GM23248 (cell line): ENCODE results near the gene CRYBA1. TPM values are rescaled to one million over a fixed set of nuclear protein-coding genes. Genes with fewer than 3 reads are reported as not detected.

ENCODE experiments used
- DNase-seq: peaks from one replicate; pipeline ENCODE4 v3.0.0-alpha.2; 2015
- H2AFZ ChIP-seq: fragments of 200-600 bp; sonication (generic); 2 replicates; pipeline ENCODE4 v1.6.1; 2016; ENCODE audit warnings: antibody characterized with exemption
- H3F3A ChIP-seq: fragments of 200-600 bp; sonication (generic); 2 replicates; pipeline ENCODE4 v1.6.1; 2016; ENCODE audit warnings: mild to moderate bottlenecking, antibody characterized with exemption, mixed run types; ENCODE audit not compliant: insufficient read depth
- H3K27ac ChIP-seq: fragments of 200-600 bp; sonication (generic); 2 replicates; pipeline ENCODE4 v1.5.1; 2016; ENCODE audit warnings: mild to moderate bottlenecking
- H3K27me3 ChIP-seq: fragments of 200-600 bp; sonication (generic); replicated peaks from 2 replicates; pipeline ENCODE4 v1.6.1; 2016; ENCODE audit warnings: mild to moderate bottlenecking; ENCODE audit not compliant: insufficient read depth
- H3K36me3 ChIP-seq: fragments of 200-600 bp; sonication (generic); 2 replicates; pipeline ENCODE4 v1.6.1; 2016; ENCODE audit warnings: low read depth, mild to moderate bottlenecking
- H3K4me1 ChIP-seq: fragments of 200-600 bp; sonication (generic); 2 replicates; pipeline ENCODE4 v1.6.1; 2016; ENCODE audit warnings: mild to moderate bottlenecking; ENCODE audit not compliant: insufficient read depth
- H3K4me2 ChIP-seq: fragments of 200-600 bp; sonication (generic); one replicate; pipeline ENCODE4 v1.6.1; 2016; ENCODE audit warnings: mild to moderate bottlenecking; ENCODE audit not compliant: unreplicated experiment
- H3K4me3 ChIP-seq: fragments of 200-600 bp; sonication (generic); 2 replicates; pipeline ENCODE4 v1.5.1; 2016; ENCODE audit warnings: mild to moderate bottlenecking
- H3K79me2 ChIP-seq: fragments of 200-600 bp; sonication (generic); 2 replicates; pipeline ENCODE4 v1.6.1; 2016; ENCODE audit warnings: mild to moderate bottlenecking; ENCODE audit not compliant: insufficient read depth
- H3K9ac ChIP-seq: fragments of 200-600 bp; sonication (generic); 2 replicates; pipeline ENCODE4 v1.6.1; 2016; ENCODE audit warnings: mild to moderate bottlenecking
- H3K9me2 ChIP-seq: fragments of 200-600 bp; sonication (generic); 2 replicates; pipeline ENCODE4 v1.6.1; 2016; ENCODE audit warnings: mixed run types, mild to moderate bottlenecking, moderate library complexity; ENCODE audit not compliant: insufficient read depth
- H3K9me3 ChIP-seq: fragments of 200-600 bp; sonication (generic); one replicate; pipeline ENCODE4 v1.6.1; 2017; ENCODE audit warnings: low read depth
- H4K20me1 ChIP-seq: fragments of 200-600 bp; sonication (generic); 2 replicates; pipeline ENCODE4 v1.6.0; 2016; ENCODE audit not compliant: insufficient read depth
- EZH2 ChIP-seq: fragments of 200-600 bp; sonication (generic); IDR thresholded peaks from 2 replicates; pipeline ENCODE4 v1.6.1; 2018; ENCODE audit warnings: antibody characterized with exemption, mild to moderate bottlenecking; ENCODE audit not compliant: insufficient read depth, poor library complexity, severe bottlenecking
- EZH2phosphoT487 ChIP-seq: fragments of 200-600 bp; sonication (generic); IDR thresholded peaks from 2 replicates; pipeline ENCODE4 v1.6.1; 2018; ENCODE audit warnings: antibody characterized with exemption, moderate library complexity, mild to moderate bottlenecking, low read depth; ENCODE audit not compliant: insufficient read depth
- WGBS, 2 experiments: methylation state at CpG; one replicate each; pipeline ENCODE4 v1.1.6; 2015 to 2017; ENCODE audit warnings: low lambda C conversion rate in 2 of 2, low coverage in 1 of 2; ENCODE audit errors: missing lambda C conversion rate in 2 of 2; 5-methylcytosine and 5-hydroxymethylcytosine counted together
- in situ Hi-C: fragments of 300-500 bp; cut with MboI; formaldehyde crosslinking; loops from 2 replicates; pipeline ENCODE4 v1.15.0; 2020
- polyA plus RNA-seq: library from polyadenylated mRNA; unstranded; fragments of >200 nt; fragmentation: Nextera tagmentation; extraction: Ambion mirVana; gene quantifications from 2 replicates; pipeline ENCODE4 v1.2.1, GENCODE V29; 2016
- total RNA-seq: library from RNA; depleted of rRNA; stranded (reverse); fragments of >200 nt; shearing (Covaris generic); gene quantifications from 2 replicates; pipeline ENCODE4 v1.2.3, GENCODE V29; 2014

CRYBA1 gene
- total and polyA plus RNA-seq, 2 experiments from 2014 or later: not detected

DNA sequence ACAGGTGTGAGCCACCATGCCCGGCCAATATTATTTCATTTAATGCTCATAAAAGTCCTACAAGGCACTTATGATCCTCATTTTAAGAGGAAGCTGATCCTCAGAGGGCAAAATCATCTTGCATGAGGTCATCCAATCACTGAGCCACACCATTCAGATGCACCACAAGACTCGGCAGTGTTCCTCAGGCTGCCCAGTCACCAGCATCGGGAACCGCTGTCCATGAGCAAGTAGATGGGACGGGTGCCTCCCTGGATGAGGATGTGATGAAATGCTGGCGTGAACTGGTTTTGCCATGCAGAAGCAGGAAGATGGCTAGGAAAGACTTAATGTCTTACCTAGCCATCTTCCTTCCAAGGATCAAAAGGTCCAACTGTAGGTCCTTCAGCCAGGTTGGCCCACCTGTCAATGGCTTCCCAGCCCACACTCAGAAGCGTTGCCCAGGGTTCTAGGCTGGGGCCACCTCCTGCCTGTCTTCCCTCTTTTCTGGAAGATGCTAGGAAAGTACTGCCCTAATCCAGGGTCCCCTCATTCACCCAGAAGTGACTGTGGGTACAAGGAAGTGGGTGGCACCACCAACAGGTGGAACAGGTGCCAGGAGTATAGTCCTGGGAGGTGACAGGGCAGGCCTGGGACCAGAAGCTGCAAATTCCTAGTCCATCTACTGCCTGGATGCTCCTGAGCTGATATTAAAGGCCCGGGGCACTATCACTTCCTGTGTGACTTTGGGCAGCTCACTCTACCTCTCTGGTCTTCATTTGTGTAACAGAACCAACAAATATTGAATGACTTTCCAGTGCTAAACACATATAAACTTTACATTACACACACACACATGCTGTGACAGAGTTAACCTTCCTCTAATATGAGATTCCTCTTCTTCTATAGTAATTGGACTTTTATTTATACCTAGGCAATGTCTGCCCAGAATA, 32.2 kb upstream of the CRYBA1 start:
- peaks cover 12% of the 10 kb centered on the region for H3K4me1 ChIP-seq
- H3K4me2 ChIP-seq: no peak overlapping the region
- H3K27me3 ChIP-seq: no peaks in the 10 kb centered on the region
- no peaks in the 10 kb centered on the region for H3K9me2 ChIP-seq
- no peak overlapping the region for H2AFZ ChIP-seq
- peak; percentile 51 for DNase-seq
- no peaks in the 10 kb centered on the region for H3K9me3 ChIP-seq
- no peaks in the 10 kb centered on the region for H3K36me3 ChIP-seq
- no peak for TF ChIP-seq EZH2phosphoT487
- TF ChIP-seq EZH2: no peak
- no peak overlapping the region for H3K4me3 ChIP-seq
- in situ Hi-C loops: no loop called here
- H3K79me2 ChIP-seq: no peaks in the 10 kb centered on the region
- no peaks in the 10 kb centered on the region for H4K20me1 ChIP-seq
- WGBS, 2 experiments: 67 to 74% methylated on average over 8 of the region's 8 CpGs
- no peak overlapping the region for H3K27ac ChIP-seq
- no peak overlapping the region for H3K9ac ChIP-seq
- H3F3A ChIP-seq: no peaks in the 10 kb centered on the region

DNA sequence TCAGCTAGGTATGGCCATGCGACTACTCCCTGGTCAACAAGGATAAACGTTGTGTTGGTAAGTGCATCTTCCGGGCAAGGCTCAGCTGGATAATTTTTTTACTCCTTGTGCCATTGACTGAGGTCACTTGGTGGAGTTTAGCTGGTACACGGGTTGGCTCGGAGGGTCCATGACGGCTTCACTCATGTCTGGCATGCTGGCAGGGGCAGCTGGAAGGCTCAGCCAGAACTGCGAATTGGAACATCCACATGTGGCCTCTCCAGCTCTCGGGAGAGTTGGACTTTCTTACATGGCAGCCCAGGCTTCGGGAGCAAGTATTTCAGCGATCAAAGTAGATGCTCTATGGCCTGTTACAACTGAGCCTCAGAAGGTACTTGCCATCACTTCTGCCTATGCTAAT, 31.5 kb upstream of the CRYBA1 start:
- TF ChIP-seq EZH2: no peak
- no peak for TF ChIP-seq EZH2phosphoT487
- Histone ChIP-seq H3K4me2 (no peak overlapping the region), H3K36me3 (no peaks in the 10 kb centered on the region), H4K20me1 (no peaks in the 10 kb centered on the region), H3K9me2 (no peaks in the 10 kb centered on the region), H3K4me1 (peaks cover 15% of the 10 kb centered on the region), H3K9me3 (no peaks in the 10 kb centered on the region), H3K27me3 (no peaks in the 10 kb centered on the region), H3F3A (no peaks in the 10 kb centered on the region), H2AFZ (no peak overlapping the region), H3K27ac (no peak overlapping the region), H3K79me2 (no peaks in the 10 kb centered on the region), H3K9ac (no peak overlapping the region), H3K4me3 (no peak overlapping the region)
- 48 to 50% methylated on average over 10 of the region's 10 CpGs for WGBS, 2 experiments
- in situ Hi-C loops: no loop called here
- DNase-seq: no peak

DNA sequence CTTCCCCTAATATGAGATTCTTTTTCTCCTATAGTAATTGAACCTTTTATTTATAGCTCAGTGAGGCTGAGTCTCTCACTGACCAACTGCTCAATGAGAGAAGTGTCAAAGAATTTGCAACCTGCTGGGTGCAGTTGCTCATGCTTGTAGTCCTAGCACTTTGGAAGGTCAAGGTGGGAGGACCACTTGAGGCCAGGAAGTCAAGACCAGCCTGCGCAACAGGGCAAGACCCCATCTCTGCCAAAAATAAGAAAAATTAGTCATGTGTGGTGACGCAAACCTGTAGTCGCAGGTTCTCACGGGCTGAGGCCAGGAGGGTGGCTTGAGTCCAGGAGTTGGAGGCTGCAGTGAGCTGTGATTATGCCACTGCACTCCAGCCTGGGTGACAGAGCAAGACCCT, 30.9 kb upstream of the CRYBA1 start:
- Histone ChIP-seq H3K4me1 (peaks cover 15% of the 10 kb centered on the region), H3K4me2 (no peak overlapping the region), H3K36me3 (no peaks in the 10 kb centered on the region), H2AFZ (no peak overlapping the region), H3K9me3 (no peaks in the 10 kb centered on the region), H3K9me2 (no peaks in the 10 kb centered on the region), H3K27ac (no peak overlapping the region), H3K4me3 (no peak overlapping the region), H3K79me2 (no peaks in the 10 kb centered on the region), H3K9ac (no peak overlapping the region), H3F3A (no peaks in the 10 kb centered on the region), H4K20me1 (no peaks in the 10 kb centered on the region), H3K27me3 (no peaks in the 10 kb centered on the region)
- TF ChIP-seq EZH2 (no peak), EZH2phosphoT487 (no peak)
- in situ Hi-C loops: no loop called here
- WGBS, 2 experiments: 56 to 65% methylated on average over 4 of the region's 4 CpGs
- peak; percentile 47 for DNase-seq

DNA sequence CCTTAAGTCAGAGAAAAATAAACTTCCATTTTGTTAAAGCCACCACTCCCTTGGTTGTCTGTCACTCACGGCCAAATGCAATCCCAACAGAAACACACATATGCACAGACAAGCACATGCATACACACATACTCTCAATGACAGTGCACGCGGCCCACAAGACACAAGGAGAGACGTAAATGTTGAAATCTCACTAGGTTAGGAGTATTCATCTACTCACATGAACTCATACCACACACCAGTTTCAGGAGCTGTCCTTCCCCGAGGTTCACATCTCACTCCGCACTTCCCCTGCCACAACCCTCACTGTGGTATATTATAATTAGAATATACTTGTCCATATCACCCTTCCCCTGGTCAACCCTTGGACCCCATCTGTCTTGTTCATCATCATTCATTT, 30.5 kb upstream of the CRYBA1 start:
- Histone ChIP-seq H3K27me3 (no peaks in the 10 kb centered on the region), H3K9me3 (no peaks in the 10 kb centered on the region), H3K4me1 (peaks cover 15% of the 10 kb centered on the region), H3K27ac (no peak overlapping the region), H3K36me3 (no peaks in the 10 kb centered on the region), H3K9ac (no peak overlapping the region), H4K20me1 (no peaks in the 10 kb centered on the region), H3K4me2 (no peak overlapping the region), H3K79me2 (no peaks in the 10 kb centered on the region), H2AFZ (no peak overlapping the region), H3K9me2 (no peaks in the 10 kb centered on the region), H3K4me3 (no peak overlapping the region), H3F3A (no peaks in the 10 kb centered on the region)
- DNase-seq: no peak
- in situ Hi-C loops: no loop called here
- TF ChIP-seq EZH2phosphoT487 (no peak), EZH2 (no peak)
- WGBS, 2 experiments: 93 to 95% methylated on average over 6 of the region's 6 CpGs
